Mesendoderm (in vitro differentiated cells): ENCODE measurements around the gene FASN.

ENCODE experiments used
- DNase-seq: peaks from one replicate; pipeline ENCODE4 v3.0.0; 2013
- H2AK5ac ChIP-seq: 2 replicates; pipeline ENCODE4 v1.6.1; 2013; ENCODE audit warnings: low read length, inconsistent platforms
- H2BK120ac ChIP-seq: 2 replicates; pipeline ENCODE4 v1.6.1; 2013; ENCODE audit warnings: low read depth, mild to moderate bottlenecking, low read length, moderate library complexity, mixed read lengths
- H2BK15ac ChIP-seq: replicated peaks from 2 replicates; pipeline ENCODE4 v1.6.1; 2013; ENCODE audit warnings: low read depth, mild to moderate bottlenecking, moderate library complexity
- H2BK5ac ChIP-seq: 2 replicates; pipeline ENCODE4 v1.6.1; 2013; ENCODE audit warnings: low read length, inconsistent platforms
- H3K18ac ChIP-seq: 2 replicates; pipeline ENCODE4 v1.6.1; 2013; ENCODE audit warnings: mild to moderate bottlenecking, low read length, mixed read lengths
- H3K23ac ChIP-seq: one replicate; pipeline ENCODE4 v1.6.1; 2013; ENCODE audit warnings: low read length
- H3K27ac ChIP-seq: 2 replicates; pipeline ENCODE4 v1.5.1; 2013; ENCODE audit warnings: low read depth, mild to moderate bottlenecking, inconsistent platforms, low read length, moderate library complexity
- H3K27me3 ChIP-seq: 2 replicates; pipeline ENCODE4 v1.6.1; 2013; ENCODE audit warnings: low read length, control low read depth, mild to moderate bottlenecking, inconsistent platforms; ENCODE audit not compliant: insufficient read depth, poor library complexity
- H3K36me3 ChIP-seq: 2 replicates; pipeline ENCODE4 v1.6.1; 2013; ENCODE audit warnings: low read length, inconsistent platforms; ENCODE audit not compliant: control insufficient read depth, insufficient read depth
- H3K4ac ChIP-seq: one replicate; pipeline ENCODE4 v1.6.1; 2013; ENCODE audit warnings: low read depth, mild to moderate bottlenecking, low read length, moderate library complexity
- H3K4me1 ChIP-seq: 2 replicates; pipeline ENCODE4 v1.6.1; 2013; ENCODE audit warnings: low read depth, low read length, inconsistent platforms; ENCODE audit not compliant: control insufficient read depth
- H3K4me2 ChIP-seq: 2 replicates; pipeline ENCODE4 v1.6.1; 2013; ENCODE audit warnings: low read length
- H3K4me3 ChIP-seq: 2 replicates; pipeline ENCODE4 v1.5.1; 2013; ENCODE audit warnings: mild to moderate bottlenecking, low read length
- H3K56ac ChIP-seq: one replicate; pipeline ENCODE4 v1.6.1; 2013; ENCODE audit warnings: low read length
- H3K79me1 ChIP-seq: 2 replicates; pipeline ENCODE4 v1.6.1; 2013; ENCODE audit warnings: low read length, inconsistent platforms
- H3K79me2 ChIP-seq: 2 replicates; pipeline ENCODE4 v1.6.1; 2013; ENCODE audit warnings: mild to moderate bottlenecking, low read length; ENCODE audit not compliant: control insufficient read depth, insufficient read depth
- H3K9ac ChIP-seq: 2 replicates; pipeline ENCODE4 v1.6.1; 2013; ENCODE audit warnings: low read length, inconsistent platforms
- H4K5ac ChIP-seq: one replicate; pipeline ENCODE4 v1.6.1; 2013; ENCODE audit warnings: low read length
- H4K8ac ChIP-seq: one replicate; pipeline ENCODE4 v1.6.1; 2013; ENCODE audit warnings: low read depth, mild to moderate bottlenecking, control low read depth, low read length, moderate library complexity
- WGBS: extraction: QIAGEN DNeasy Blood & Tissue Kit; methylation state at CpG from one replicate; pipeline ENCODE4 v1.1.7; 2013; ENCODE audit warnings: low lambda C conversion rate, missing lambda C conversion rate; ENCODE audit not compliant: insufficient coverage; ENCODE audit errors: extremely low coverage; 5-methylcytosine and 5-hydroxymethylcytosine counted together

The FASN gene

GRCh38 chr17:82101767-82102679 is 4.0 kb upstream of the FASN start:
- no peak overlapping the region for H3K18ac ChIP-seq
- no peak overlapping the region for H3K4me2 ChIP-seq
- no peak overlapping the region for H2BK5ac ChIP-seq
- no peak overlapping the region for H4K8ac ChIP-seq
- peaks cover 2% of the 10 kb centered on the region for H3K79me1 ChIP-seq
- peak overlapping the region; percentile 35 for H3K9ac ChIP-seq
- H3K56ac ChIP-seq: peak overlapping the region; percentile 64
- WGBS: no CpG with 5 or more reads among the region's 18 CpGs
- H2BK15ac ChIP-seq: no peak overlapping the region
- H3K4me3 ChIP-seq: no peak overlapping the region
- H4K5ac ChIP-seq: no peak overlapping the region
- peaks cover 15% of the 10 kb centered on the region for H3K4me1 ChIP-seq
- H3K79me2 ChIP-seq: peaks cover 16% of the 10 kb centered on the region
- H3K27ac ChIP-seq: no peak overlapping the region
- H3K36me3 ChIP-seq: no peaks in the 10 kb centered on the region
- peak; percentile 29 for DNase-seq
- H3K27me3 ChIP-seq: no peaks in the 10 kb centered on the region
- H2BK120ac ChIP-seq: no peak overlapping the region
- no peak overlapping the region for H3K4ac ChIP-seq
- no peak overlapping the region for H3K23ac ChIP-seq
- no peak overlapping the region for H2AK5ac ChIP-seq

GRCh38 chr17:82101301-82101715 is 3.3 kb upstream of the FASN start:
- no peak overlapping the region for H2BK5ac ChIP-seq
- H3K9ac ChIP-seq: peak overlapping the region; percentile 17
- H3K18ac ChIP-seq: no peak overlapping the region
- no peak overlapping the region for H3K27ac ChIP-seq
- no peaks in the 10 kb centered on the region for H3K36me3 ChIP-seq
- peaks cover 23% of the 10 kb centered on the region for H3K79me2 ChIP-seq
- no peak overlapping the region for H2BK15ac ChIP-seq
- H3K23ac ChIP-seq: no peak overlapping the region
- H4K8ac ChIP-seq: no peak overlapping the region
- no peak overlapping the region for H2AK5ac ChIP-seq
- peaks cover 15% of the 10 kb centered on the region for H3K4me1 ChIP-seq
- H2BK120ac ChIP-seq: no peak overlapping the region
- H3K56ac ChIP-seq: peak overlapping the region; percentile 36
- no peak overlapping the region for H3K4ac ChIP-seq
- H3K79me1 ChIP-seq: peaks cover 2% of the 10 kb centered on the region
- WGBS: no CpG with 5 or more reads among the region's 10 CpGs
- no peak overlapping the region for H3K4me2 ChIP-seq
- H3K27me3 ChIP-seq: no peaks in the 10 kb centered on the region
- no peak for DNase-seq
- H3K4me3 ChIP-seq: no peak overlapping the region
- H4K5ac ChIP-seq: no peak overlapping the region

GRCh38 chr17:82100502-82101298 is 2.7 kb upstream of the FASN start:
- Histone ChIP-seq H2BK5ac (no peak overlapping the region), H3K79me2 (peaks cover 29% of the 10 kb centered on the region), H4K5ac (no peak overlapping the region), H3K23ac (no peak overlapping the region), H4K8ac (no peak overlapping the region), H3K4me1 (peaks cover 13% of the 10 kb centered on the region), H3K18ac (no peak overlapping the region), H3K27me3 (no peaks in the 10 kb centered on the region), H2BK15ac (no peak overlapping the region), H3K4me3 (no peak overlapping the region), H3K79me1 (peaks cover 2% of the 10 kb centered on the region), H2AK5ac (no peak overlapping the region), H3K36me3 (peaks cover 2% of the 10 kb centered on the region), H3K4me2 (no peak overlapping the region), H2BK120ac (no peak overlapping the region), H3K4ac (no peak overlapping the region), H3K56ac (peak overlapping the region; percentile 53), H3K9ac (peak overlapping the region; percentile 17), H3K27ac (no peak overlapping the region)
- WGBS: no CpG with 5 or more reads among the region's 35 CpGs
- no peak for DNase-seq

GRCh38 chr17:82098939-82099763 is 1.1 kb upstream of the FASN start:
- peak overlapping the region; percentile 77 for H4K8ac ChIP-seq
- peak overlapping the region; percentile 23 for H2BK120ac ChIP-seq
- no peak for DNase-seq
- peak overlapping the region; percentile 99 for H2AK5ac ChIP-seq
- H4K5ac ChIP-seq: no peak overlapping the region
- H3K27ac ChIP-seq: peak overlapping the region; percentile 79
- H3K27me3 ChIP-seq: no peaks in the 10 kb centered on the region
- H3K79me1 ChIP-seq: peaks cover 2% of the 10 kb centered on the region
- H3K4me2 ChIP-seq: peak overlapping the region; percentile 66
- peak overlapping the region; percentile 92 for H3K9ac ChIP-seq
- H3K23ac ChIP-seq: peak overlapping the region; percentile 66
- peak overlapping the region; percentile 96 for H3K56ac ChIP-seq
- H3K79me2 ChIP-seq: peaks cover 41% of the 10 kb centered on the region
- H3K4me3 ChIP-seq: peak overlapping the region; percentile 56
- peaks cover 11% of the 10 kb centered on the region for H3K4me1 ChIP-seq
- H2BK15ac ChIP-seq: no peak overlapping the region
- WGBS: no CpG with 5 or more reads among the region's 80 CpGs
- peak overlapping the region; percentile 99 for H3K4ac ChIP-seq
- H3K36me3 ChIP-seq: peaks cover 6% of the 10 kb centered on the region
- peak overlapping the region; percentile 87 for H2BK5ac ChIP-seq
- H3K18ac ChIP-seq: peak overlapping the region; percentile 94

GRCh38 chr17:82097919-82098168 is 192 bp downstream of the FASN start:
- H2BK15ac ChIP-seq: no peak overlapping the region
- peaks cover 51% of the 10 kb centered on the region for H3K79me2 ChIP-seq
- H2BK5ac ChIP-seq: peak overlapping the region; percentile 50
- H3K4me3 ChIP-seq: peak overlapping the region; percentile 60
- peaks cover 3% of the 10 kb centered on the region for H3K4me1 ChIP-seq
- DNase-seq: no peak
- H3K9ac ChIP-seq: peak overlapping the region; percentile 87
- no CpG with 5 or more reads among the region's 36 CpGs for WGBS
- no peak overlapping the region for H3K23ac ChIP-seq
- H2BK120ac ChIP-seq: peak overlapping the region; percentile 73
- H3K4me2 ChIP-seq: no peak overlapping the region
- no peaks in the 10 kb centered on the region for H3K27me3 ChIP-seq
- H3K79me1 ChIP-seq: peaks cover 9% of the 10 kb centered on the region
- peak overlapping the region; percentile 93 for H3K56ac ChIP-seq
- peak overlapping the region; percentile 29 for H4K8ac ChIP-seq
- peaks cover 14% of the 10 kb centered on the region for H3K36me3 ChIP-seq
- peak overlapping the region; percentile 92 for H3K18ac ChIP-seq
- no peak overlapping the region for H2AK5ac ChIP-seq
- peak overlapping the region; percentile 88 for H3K27ac ChIP-seq
- H4K5ac ChIP-seq: no peak overlapping the region
- peak overlapping the region; percentile 90 for H3K4ac ChIP-seq
